Loucy (cell line): ENCODE measurements around the gene NRP1.
"Not testable (repeated sequence)": the region's sequence is repeated elsewhere in the genome, so short reads cannot be mapped to it uniquely, and the experiment has no call there.

Source experiments
- H2AFZ ChIP-seq: fragments of 200-600 bp; sonication (generic); 2 replicates; pipeline ENCODE4 v1.6.0; 2016; ENCODE audit warnings: antibody characterized with exemption, mild to moderate bottlenecking, low read length, moderate library complexity
- H3F3A ChIP-seq: fragments of 200-600 bp; 2 replicates; pipeline ENCODE4 v1.6.0; 2016; ENCODE audit warnings: antibody characterized with exemption, low read depth, mild to moderate bottlenecking
- H3K27me3 ChIP-seq: fragments of 200-600 bp; sonication (generic); 2 replicates; pipeline ENCODE4 v1.6.1; 2014; ENCODE audit warnings: low read length, mild to moderate bottlenecking; ENCODE audit not compliant: insufficient read depth, poor library complexity, severe bottlenecking
- H3K36me3 ChIP-seq: fragments of 200-600 bp; sonication (generic); 2 replicates; pipeline ENCODE4 v1.6.1; 2016; ENCODE audit warnings: low read length; ENCODE audit not compliant: insufficient read depth
- H3K4me1 ChIP-seq: fragments of 200-600 bp; sonication (generic); 2 replicates; pipeline ENCODE4 v1.5.1; 2014; ENCODE audit warnings: low read length, mild to moderate bottlenecking; ENCODE audit not compliant: insufficient read depth, poor library complexity, severe bottlenecking
- H3K4me2 ChIP-seq: fragments of 200-600 bp; sonication (generic); 2 replicates; pipeline ENCODE4 v1.6.0; 2014; ENCODE audit warnings: antibody characterized with exemption, low read length, low read depth, mild to moderate bottlenecking; ENCODE audit not compliant: poor library complexity, severe bottlenecking
- H3K4me3 ChIP-seq: fragments of 200-600 bp; sonication (generic); 2 replicates; pipeline ENCODE4 v1.5.1; 2014; ENCODE audit warnings: low read length, mild to moderate bottlenecking, mixed read lengths; ENCODE audit not compliant: poor library complexity, severe bottlenecking
- H3K79me2 ChIP-seq: fragments of 200-600 bp; sonication (generic); 2 replicates; pipeline ENCODE4 v1.6.1; 2014; ENCODE audit warnings: low read length; ENCODE audit not compliant: insufficient read depth
- H3K9ac ChIP-seq: fragments of 200-600 bp; sonication (generic); 2 replicates; pipeline ENCODE4 v1.6.0; 2014; ENCODE audit warnings: mild to moderate bottlenecking, low read depth, low read length, moderate library complexity; ENCODE audit not compliant: poor library complexity, severe bottlenecking
- H3K9me2 ChIP-seq: fragments of 200-600 bp; sonication (generic); replicated peaks from 2 replicates; pipeline ENCODE4 v1.6.1; 2016; ENCODE audit warnings: low read depth, low read length, mixed read lengths
- H3K9me3 ChIP-seq: fragments of 200-600 bp; sonication (generic); 2 replicates; pipeline ENCODE4 v1.6.1; 2014; ENCODE audit warnings: mild to moderate bottlenecking, antibody characterized with exemption, low read length, low read depth; ENCODE audit not compliant: insufficient read depth
- H4K20me1 ChIP-seq: fragments of 200-600 bp; sonication (generic); 2 replicates; pipeline ENCODE4 v1.6.0; 2014; ENCODE audit warnings: antibody characterized with exemption, low read length, mild to moderate bottlenecking; ENCODE audit not compliant: insufficient read depth, poor library complexity, severe bottlenecking
- EZH2phosphoT487 ChIP-seq: fragments of 200-600 bp; IDR thresholded peaks from 2 replicates; pipeline ENCODE4 v1.6.1; 2018; ENCODE audit warnings: antibody characterized with exemption, mild to moderate bottlenecking, moderate library complexity, borderline replicate concordance
- TF ChIP-seq, protein P1 (sequence below): fragments of 200-600 bp; sonication (generic); conservative IDR thresholded peaks from 2 replicates; pipeline ENCODE4 v1.5.1; 2014; ENCODE audit warnings: mild to moderate bottlenecking, antibody characterized with exemption, low read length

NRP1 gene

DNA sequence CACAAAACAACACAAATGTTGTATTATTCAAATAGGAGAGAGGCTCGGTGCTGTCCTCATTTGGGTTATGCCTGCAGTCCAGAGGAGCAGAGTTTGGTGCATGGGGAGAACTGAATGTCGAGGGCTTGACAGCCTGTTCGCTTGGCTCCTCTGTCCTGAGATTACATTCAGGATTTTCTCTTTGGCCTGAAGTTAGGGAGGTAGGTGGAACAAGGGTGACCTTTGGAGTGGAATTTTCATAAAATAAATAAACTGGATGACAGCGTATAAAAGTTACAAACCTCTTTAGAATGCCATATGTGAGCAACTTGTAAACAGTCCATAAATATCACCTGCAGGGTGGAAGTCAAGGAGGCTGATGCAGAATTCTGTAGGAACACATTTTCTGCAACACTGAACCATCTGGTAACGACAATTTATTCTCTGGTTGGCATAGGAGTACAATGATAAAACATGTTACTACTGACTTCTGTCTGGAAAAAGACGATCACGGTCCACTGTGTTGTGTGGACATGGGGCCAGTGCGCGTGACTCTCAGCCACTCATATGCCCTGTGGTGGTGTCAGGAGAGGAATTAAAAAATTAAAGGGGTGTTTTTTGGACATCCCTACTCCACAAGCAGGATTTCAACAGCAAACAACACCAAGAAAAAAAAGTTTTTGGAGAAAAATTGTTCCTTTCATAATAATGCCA lies 33.2 kb downstream of the NRP1 start:
- TF ChIP-seq, protein P1, sequence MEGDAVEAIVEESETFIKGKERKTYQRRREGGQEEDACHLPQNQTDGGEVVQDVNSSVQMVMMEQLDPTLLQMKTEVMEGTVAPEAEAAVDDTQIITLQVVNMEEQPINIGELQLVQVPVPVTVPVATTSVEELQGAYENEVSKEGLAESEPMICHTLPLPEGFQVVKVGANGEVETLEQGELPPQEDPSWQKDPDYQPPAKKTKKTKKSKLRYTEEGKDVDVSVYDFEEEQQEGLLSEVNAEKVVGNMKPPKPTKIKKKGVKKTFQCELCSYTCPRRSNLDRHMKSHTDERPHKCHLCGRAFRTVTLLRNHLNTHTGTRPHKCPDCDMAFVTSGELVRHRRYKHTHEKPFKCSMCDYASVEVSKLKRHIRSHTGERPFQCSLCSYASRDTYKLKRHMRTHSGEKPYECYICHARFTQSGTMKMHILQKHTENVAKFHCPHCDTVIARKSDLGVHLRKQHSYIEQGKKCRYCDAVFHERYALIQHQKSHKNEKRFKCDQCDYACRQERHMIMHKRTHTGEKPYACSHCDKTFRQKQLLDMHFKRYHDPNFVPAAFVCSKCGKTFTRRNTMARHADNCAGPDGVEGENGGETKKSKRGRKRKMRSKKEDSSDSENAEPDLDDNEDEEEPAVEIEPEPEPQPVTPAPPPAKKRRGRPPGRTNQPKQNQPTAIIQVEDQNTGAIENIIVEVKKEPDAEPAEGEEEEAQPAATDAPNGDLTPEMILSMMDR: no peak
- no peak for TF ChIP-seq EZH2phosphoT487
- no peak overlapping the region for H3K4me2 ChIP-seq
- H3K4me1 ChIP-seq: peaks cover 67% of the 10 kb centered on the region
- no peaks in the 10 kb centered on the region for H3K27me3 ChIP-seq
- H4K20me1 ChIP-seq: no peaks in the 10 kb centered on the region
- H3K9me3 ChIP-seq: no peaks in the 10 kb centered on the region
- no peak overlapping the region for H3K4me3 ChIP-seq
- H3K9ac ChIP-seq: no peak overlapping the region
- no peaks in the 10 kb centered on the region for H3K36me3 ChIP-seq
- no peaks in the 10 kb centered on the region for H3K9me2 ChIP-seq
- no peak overlapping the region for H2AFZ ChIP-seq
- 0 out of 2 replicates have a peak, but pooled peaks cover 3% of the 10 kb centered on the region for H3F3A ChIP-seq
- no peaks in the 10 kb centered on the region for H3K79me2 ChIP-seq

DNA sequence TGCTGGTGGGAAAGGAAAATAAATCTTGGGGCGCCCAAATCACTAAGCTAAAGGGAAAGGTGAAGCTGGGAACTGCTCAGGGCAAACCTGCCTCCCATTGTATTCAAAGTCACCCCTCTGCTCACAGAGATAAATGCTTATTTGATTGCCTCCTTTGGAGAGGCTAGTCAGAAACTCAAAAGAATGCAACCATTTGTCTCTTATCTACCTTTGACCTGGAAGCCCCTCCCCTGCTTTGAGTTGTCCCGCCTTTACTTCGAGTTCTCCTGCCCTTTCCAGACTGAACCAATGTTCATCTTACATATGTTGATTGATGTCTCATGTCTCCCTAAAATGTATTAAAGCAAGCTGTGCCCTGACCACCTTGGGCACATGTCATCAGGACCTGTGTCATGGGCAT lies 33.9 kb downstream of the NRP1 start:
- H3K4me1 ChIP-seq: peaks cover 64% of the 10 kb centered on the region
- not testable (repeated sequence) for H3F3A ChIP-seq, H3K9ac ChIP-seq, H3K9me3 ChIP-seq, H3K9me2 ChIP-seq, H4K20me1 ChIP-seq, H3K27me3 ChIP-seq, H3K4me3 ChIP-seq, H3K36me3 ChIP-seq, H3K4me2 ChIP-seq, H3K79me2 ChIP-seq, H2AFZ ChIP-seq

DNA sequence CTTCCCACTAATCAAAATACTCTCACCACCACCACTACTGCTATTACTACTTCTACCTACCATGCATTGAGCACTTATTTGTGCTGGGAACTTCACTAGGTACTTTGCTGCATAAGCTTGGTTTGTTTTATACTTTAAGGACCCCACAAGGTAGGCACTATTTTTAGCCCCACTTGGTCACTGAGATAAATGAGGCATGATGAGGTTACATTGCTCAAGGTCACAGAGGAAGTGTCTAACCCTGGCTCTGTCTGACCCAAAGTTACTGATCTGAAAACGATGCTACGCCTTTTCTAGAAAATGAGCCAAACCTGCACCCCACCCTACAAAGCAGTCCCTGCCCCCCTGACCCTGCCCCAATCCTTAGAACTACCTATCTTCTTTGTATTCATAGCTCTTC lies 35.6 kb downstream of the NRP1 start:
- no peak for TF ChIP-seq EZH2phosphoT487
- TF ChIP-seq, protein P1: no peak
- no peaks in the 10 kb centered on the region for H4K20me1 ChIP-seq
- H2AFZ ChIP-seq: peak overlapping the region; percentile 34
- no peaks in the 10 kb centered on the region for H3K27me3 ChIP-seq
- H3K9me3 ChIP-seq: no peaks in the 10 kb centered on the region
- peaks cover 58% of the 10 kb centered on the region for H3K4me1 ChIP-seq
- no peaks in the 10 kb centered on the region for H3K79me2 ChIP-seq
- H3K4me2 ChIP-seq: peak overlapping the region; percentile 58
- H3K36me3 ChIP-seq: no peaks in the 10 kb centered on the region
- H3K9me2 ChIP-seq: no peaks in the 10 kb centered on the region
- peak overlapping the region; percentile 8 for H3K9ac ChIP-seq
- peak overlapping the region; percentile 30 for H3K4me3 ChIP-seq
- 0 out of 2 replicates have a peak, but pooled peaks cover 3% of the 10 kb centered on the region for H3F3A ChIP-seq

DNA sequence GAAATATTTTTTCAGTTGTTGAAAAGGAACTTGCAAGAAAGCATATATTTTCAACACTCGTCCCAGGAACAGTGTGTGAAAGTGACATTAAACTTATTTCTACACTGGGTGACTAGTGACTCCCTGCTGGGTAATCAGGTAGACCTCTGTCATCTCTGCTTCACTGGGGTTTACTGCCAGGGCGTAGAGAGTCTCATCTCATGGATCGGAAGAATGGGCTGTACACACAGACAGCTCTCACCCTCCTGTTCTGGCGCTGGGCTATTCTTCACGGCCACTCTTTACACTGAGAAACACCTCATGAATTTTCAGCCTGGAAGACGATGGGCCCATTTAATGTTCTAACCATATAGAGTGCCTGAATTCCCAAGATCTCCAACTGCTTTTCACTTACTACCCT lies 36.4 kb downstream of the NRP1 start:
- no peaks in the 10 kb centered on the region for H3K36me3 ChIP-seq
- H3K79me2 ChIP-seq: no peaks in the 10 kb centered on the region
- peak overlapping the region; percentile 8 for H3K9ac ChIP-seq
- H3K27me3 ChIP-seq: no peaks in the 10 kb centered on the region
- no peaks in the 10 kb centered on the region for H3K9me2 ChIP-seq
- TF ChIP-seq EZH2phosphoT487: no peak
- TF ChIP-seq, protein P1: no peak
- H2AFZ ChIP-seq: peak overlapping the region; percentile 34
- peak overlapping the region; percentile 30 for H3K4me3 ChIP-seq
- H3K4me1 ChIP-seq: peaks cover 55% of the 10 kb centered on the region
- H3K4me2 ChIP-seq: peak overlapping the region; percentile 58
- H4K20me1 ChIP-seq: no peaks in the 10 kb centered on the region
- 0 out of 2 replicates have a peak, but pooled peaks cover 3% of the 10 kb centered on the region for H3F3A ChIP-seq
- H3K9me3 ChIP-seq: no peaks in the 10 kb centered on the region
